NOMO-1 (cell line): ENCODE data around the gene ADAM10.
A peak's percentile ranks its signal among the peaks of the same experiment; 100 is the strongest.

Source experiments
- DNase-seq, 2 experiments: peaks; one replicate each; lab custom pipeline; 2025; ENCODE audit not compliant: unreplicated experiment in 2 of 2; lab: John Stamatoyannopoulos, UW

ADAM10 gene

DNA sequence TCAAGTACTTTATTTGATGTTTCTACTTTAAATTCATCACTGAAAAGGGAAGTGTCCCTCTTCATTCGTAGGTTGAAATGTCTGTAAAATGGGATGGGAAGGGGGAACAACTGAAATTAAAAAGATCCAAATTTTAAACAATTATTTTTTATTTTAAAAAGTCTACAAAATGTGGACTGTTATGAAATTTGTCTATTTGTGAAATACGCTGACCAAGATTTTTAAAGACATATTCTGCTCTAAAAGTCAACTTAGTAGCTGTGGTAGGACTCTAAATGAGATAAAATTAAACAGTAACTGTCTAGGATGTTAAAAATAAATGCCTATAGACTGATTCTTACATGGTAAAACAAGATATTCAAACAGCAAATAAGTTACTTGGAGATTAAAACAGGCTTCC is 67.3 kb downstream of the ADAM10 start:
- no peak for DNase-seq

DNA sequence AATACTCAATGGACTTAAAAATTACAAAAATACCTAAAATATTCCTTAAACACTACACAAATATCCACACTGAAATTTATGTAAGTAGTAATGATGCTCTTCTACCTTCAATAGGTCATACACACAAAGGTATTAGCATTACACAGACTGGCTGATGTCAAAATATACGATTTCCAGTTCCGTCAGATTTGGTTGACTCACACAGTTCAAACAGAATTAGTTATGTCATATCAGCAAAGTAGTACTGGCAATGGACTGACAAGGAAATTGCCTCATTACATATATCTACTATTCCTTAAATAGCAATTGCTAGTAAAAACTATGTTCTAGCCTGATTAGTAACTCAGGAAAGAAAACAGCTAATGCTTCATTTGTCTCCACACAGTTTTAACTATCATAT is 70.8 kb downstream of the ADAM10 start:
- DNase-seq: peak in 1 of 2 experiments; percentile 40

DNA sequence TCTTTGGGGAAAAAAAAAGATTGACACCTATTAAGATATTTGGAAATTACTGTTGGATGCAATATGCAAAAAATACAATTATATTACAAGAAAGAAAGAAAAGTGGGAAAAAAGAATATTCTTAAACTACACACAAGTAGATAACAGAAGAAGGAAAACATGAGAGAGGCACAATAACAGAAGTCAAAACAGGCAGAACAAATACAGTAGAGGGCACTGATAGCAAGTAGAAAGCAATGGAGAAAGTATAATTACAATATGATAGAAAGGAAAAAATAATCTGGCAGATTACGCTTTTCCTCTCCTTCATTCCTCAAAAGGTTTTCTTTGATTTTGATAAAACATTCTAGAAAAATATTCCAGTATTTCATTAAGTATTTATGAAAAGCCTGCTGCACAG is 72.1 kb downstream of the ADAM10 start:
- no peak for DNase-seq

DNA sequence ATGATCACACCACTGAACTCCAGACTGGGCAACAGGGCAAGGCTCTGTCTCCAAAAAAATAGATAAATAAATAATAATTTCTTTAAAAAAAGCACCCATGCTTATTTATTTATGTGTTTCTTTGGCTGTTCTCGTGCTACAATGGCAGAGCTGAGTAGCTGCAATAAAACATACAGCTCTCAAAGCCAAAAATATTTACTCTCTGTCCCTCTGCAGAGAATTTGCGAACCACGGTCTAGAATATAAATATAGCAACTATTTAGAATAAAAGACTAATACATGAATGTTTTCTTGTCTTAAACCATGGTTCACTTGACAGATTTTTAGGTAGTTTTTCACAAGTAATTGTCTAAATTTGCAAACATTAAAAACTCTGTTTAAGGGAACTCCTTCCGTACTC is 72.7 kb downstream of the ADAM10 start:
- no peak for DNase-seq

DNA sequence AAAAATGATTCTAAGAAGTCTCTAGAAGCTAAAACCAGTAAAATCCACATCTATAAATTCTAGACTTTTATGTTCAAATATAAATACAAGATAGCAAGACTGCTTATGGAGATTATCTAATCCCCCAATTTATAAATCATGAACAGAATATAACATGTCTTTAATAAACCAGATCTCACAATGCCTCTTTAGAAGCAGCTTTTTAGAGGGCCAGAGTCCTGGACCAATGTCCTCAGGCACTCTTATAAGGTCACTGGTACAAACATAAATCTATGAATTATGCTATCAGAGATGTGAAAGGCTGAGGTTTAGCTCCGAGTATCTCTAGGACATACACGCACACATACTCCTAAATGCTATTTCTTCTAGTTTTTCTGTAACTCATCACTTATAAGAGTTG is 78.3 kb downstream of the ADAM10 start:
- DNase-seq: no peak

DNA sequence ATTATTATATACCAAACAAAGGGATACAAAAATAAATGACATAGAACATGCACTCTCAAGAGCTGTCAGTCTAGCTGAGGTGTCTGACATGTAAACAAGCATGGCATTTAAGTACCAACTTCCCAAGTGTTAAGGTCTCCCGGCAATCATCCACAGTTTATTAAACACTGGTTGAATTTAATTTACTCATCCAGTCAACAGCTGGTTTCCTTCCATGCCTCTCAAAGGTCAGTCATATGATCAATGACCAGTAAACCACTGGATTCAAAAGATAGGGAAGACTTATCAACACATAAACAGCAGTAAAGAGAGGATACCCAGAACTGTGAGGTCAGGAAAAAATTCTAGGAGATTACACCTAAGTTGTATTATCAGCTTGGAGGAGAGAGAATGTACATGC is 80.4 kb downstream of the ADAM10 start:
- no peak for DNase-seq

DNA sequence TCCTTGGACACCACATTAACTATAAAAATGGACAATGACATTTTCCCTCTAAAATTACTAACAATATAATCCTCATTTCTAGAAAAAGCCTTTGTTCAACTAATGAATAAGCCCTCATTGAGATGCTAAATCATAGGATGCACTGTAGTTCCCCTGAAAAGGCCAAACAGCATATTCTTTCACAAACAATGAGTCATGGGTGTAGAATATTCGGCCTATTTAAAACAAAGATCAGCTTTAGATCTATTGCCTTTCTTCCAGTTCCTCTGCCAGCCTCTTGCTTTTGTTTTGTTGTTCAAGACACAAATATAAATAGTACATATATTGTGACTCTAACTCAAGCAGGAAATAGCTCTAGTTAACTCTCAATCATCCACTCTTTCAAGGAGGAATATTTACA is 82.5 kb downstream of the ADAM10 start:
- DNase-seq: no peak

DNA sequence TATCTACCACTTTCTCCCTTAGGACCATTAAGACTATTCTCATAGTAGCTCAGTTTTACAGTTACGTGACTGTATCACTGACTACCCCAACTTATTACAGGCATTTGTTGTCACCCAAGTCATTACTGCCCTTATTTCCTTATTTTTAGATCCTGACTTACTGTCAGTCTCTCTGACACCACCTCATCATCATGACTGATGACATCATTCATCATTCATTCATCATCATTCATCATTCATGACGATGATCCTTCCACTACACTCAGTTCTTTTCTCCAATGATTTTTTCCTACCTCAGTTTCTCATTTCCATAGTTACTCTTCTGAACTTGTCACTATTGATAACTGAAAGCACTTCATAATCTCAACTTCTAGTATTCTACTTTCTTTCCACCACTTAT is 83.8 kb downstream of the ADAM10 start:
- no peak for DNase-seq

DNA sequence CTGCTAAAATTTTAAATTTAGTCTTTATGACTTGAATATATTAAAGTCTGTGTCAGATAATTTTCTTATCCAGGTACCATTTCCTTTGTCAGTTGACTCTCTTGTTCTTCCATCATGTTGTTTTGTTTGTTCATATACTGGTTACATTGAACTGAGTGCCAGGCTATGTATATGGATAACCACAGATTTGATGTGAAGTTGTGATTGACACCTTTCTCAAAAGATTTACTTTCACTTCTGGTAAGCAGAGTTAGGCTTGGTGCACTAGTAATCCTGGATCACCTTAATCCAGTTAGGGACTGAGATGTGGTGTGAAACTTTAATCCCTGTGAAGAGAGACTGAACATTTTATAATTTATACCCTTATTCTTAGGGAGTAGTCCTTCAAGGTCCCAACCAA is 99.4 kb downstream of the ADAM10 start:
- DNase-seq: no peak

DNA sequence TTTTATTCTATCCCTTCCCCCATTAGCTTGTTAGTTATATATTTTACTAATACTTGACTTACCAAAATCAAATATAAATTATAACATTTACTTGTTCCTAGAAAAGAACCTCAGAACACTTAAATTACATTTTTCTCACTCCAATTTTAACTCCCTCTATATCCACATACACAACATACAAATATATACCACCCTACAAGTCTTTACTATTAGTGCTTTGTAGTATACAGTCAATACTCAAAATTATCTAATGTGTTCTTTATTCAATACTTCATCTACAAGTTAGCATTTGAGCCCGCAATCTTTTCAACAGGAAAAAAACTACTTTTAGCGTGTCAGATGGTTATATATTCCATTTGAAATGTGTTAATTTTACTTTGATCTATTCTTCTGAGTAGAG is 100.3 kb downstream of the ADAM10 start:
- DNase-seq: no peak

DNA sequence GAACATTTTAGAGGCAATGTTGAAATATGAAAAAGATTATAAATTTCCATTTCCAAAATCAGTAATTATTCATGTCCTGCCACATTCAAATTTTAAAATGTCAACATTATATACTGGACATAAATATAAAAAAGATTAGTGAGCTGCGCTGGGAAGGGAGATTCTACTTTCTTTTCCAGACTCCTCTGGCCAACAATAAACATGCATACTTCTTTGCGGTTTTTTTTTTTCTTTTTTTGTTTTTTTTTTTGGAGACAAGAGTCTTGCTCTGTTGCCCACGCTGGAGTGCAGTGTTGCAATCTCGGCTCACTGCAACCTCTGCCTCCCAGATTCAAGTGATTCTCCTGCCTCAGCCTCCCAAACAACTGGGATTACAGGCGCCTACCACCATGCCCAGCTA is 105.5 kb downstream of the ADAM10 start:
- no peak for DNase-seq

DNA sequence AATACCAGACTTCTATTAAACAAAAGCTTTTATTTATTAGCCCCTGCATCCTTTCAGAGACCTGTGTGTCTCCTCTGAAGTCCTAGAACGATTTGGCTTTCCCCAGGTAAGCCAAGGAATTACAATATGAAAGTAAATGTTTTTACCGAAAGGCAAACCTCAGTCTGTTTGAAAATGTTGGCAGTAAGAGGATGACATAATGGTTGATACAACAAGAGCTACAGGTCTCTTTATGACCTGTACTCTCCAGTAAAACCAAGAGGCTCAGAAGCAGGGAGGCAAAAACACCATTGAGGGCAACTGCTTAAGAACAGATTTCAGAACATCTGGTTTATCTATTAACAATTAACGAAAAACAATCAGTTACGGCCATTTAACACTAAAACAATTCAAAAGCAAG is 107.8 kb downstream of the ADAM10 start:
- DNase-seq: no peak

DNA sequence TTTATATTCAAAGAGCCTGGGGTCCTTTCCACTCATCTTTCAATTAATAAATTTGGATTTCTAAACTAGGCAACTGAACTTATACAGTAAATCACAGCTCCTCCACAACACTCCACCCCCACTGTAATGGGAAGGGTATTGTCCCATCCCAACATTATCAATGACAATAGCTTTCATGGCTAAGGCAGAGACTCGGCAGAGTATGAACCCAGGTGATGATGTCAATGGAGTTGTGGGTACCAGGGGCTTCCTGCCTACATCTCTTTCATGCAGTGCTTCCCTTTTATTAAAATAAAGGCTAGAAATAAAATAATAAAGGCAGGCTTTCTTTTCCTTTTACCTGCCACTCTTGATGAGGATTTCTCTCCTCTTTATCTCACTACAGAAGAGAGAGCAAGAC is 109.5 kb downstream of the ADAM10 start:
- no peak for DNase-seq

DNA sequence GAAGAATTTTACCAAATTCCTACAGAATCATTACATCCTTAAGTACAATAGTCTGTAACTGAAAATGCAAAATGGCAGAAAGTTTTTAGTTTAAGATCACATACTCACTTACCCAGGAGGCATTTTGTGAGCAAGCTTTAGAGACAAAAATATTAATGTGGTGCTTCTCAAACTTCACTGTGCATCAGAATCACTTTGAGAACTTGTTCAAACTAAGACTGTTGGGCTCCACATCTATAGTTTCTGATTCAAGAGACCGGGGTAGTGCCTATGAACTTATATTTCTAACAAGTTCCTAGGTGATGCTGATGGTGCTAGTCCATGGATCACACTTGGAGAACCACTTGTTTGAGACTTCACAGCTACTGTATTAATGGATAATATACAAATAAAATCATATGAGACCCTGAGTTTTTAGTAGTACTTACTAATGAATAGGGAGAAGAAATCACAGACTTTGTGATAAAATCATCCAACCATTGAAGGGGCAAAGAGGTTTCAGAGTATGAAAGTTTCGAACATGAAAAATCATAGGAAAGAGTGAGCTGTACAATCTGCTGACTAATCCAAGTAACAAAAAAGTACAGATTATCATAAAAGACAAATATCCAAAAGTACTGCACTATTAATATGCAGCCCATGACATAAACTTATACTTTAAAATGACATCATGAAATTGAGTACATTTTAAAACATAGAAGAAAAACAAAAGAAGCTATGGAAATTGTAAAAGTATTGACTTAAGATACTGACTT is 110.3 kb downstream of the ADAM10 start:
- no peak for DNase-seq

DNA sequence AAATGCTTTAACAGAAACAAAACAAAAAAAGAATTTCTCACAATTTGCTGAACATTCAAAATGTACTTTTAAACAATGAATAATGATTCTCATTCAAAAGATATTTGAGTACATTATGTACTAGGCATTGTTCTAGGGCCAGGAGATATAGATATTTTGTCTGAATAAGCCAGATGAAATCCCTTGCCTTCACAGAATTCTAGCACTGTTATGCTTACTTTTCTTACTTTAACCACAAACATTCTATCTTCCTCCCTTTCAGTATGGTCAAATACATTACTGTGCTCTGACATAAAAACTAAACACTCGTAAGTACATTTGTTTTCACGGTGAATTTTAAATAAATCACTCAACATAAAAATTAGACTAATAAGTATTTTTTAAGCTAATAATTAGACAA is 116.7 kb downstream of the ADAM10 start:
- no peak for DNase-seq

DNA sequence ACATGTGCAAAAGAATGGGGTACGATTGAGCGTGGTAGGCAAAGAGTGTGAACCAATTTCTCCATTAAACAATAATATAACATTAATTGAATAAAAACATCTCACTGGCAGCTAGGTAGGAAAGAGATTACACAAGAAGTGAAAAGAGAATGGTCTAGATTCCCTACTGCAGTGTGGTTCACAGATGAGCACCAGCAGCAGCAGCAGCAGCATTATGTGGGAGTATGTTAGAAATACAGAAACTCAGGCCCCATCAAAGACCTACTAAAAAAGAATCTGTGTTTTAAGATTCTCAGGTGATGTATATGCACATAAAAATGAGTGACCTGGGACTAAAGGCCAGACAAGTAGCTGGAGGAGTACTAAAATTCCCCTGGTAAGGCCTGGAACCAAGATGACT is 118.2 kb downstream of the ADAM10 start:
- no peak for DNase-seq

DNA sequence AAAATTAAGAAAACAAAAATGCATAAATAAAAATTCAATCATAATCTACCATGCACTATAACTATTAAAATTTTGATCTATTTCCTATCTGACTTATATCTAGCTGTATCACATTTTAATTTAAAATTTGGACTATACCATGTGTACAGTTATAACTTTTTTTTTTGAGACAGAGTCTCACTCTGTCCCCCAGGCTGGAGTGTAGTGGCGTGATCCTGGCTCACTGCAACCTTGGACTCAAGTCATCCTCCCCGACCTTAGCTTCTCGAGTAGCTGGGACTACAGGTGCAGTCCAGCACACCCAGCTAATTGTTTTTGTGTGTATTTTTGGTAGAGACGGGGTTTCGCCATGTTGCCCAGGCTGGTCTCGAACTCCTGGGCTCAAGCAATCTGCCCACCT is 119.9 kb downstream of the ADAM10 start:
- no peak for DNase-seq

DNA sequence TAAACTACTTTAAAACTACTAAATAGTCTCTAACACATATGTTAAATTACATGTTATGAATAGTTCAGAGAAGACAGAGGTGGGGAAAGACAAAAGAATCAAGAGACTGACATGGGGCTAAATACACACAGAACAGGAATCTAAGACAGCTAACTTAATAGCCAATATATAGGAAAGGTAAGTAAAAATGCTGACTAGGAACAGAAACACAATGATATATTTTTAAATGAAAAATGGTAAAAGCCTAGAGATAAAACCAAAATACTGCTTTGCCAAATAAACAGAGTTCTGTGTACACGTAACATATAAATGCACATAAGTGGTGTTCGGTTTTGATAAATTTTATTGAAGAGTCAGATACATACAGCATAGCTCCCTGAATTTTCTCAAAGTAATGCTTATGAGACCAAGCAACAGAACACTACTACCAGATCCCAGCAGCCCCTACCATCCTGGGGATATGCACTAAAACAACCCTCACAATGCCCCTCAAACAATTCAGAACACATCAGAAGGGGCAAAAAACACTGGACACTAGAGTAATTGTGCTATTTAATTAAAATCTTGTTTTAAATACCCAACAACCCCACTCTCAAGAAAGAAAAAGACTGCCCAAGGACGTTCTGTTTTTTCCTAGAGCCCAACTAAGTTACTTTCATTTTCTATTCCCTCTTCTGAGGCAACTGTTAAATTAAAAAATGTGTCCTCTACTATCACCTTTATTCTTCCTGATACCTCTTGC is 121.1 kb downstream of the ADAM10 start:
- peak; percentile 13 to 54 for DNase-seq

DNA sequence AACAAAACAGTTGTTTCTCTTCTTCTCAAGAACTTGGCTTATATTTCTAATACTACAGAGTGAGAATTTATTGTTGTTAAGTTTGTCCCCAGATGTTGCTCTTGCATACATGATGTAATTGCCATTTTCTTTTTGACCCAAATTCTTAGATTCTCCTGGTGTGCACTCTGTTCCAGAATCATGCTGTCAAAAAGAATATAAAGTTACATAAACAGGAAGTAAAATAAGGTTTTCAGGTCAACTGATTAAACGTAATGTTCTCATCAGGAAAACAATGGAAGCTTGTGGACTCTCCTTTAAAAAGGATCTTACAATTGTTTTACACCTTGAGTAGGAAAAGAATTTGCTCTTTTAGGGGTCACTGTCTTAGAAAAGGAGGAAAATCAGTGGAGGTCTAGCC is 121.8 kb downstream of the ADAM10 start:
- peak in 1 of 2 experiments; percentile 4 for DNase-seq

DNA sequence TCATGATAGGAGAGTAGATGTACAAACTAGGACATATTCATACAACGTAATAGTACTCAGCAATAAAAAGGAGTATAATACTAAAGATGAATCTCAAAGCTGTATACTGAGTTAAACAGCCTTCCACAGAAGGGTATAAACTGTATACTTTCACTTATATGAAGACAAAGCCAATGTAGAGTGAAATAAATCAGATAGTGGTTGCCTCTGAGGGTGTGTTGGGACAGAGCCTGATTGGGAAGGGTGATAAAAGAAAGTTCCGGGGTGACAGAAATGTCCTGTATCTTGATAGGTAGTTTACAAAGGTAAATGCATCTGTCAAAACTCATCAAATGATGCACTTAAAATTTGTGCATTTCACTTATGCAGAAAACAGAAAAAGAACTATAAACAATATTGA is 122.5 kb downstream of the ADAM10 start:
- DNase-seq: no peak

DNA sequence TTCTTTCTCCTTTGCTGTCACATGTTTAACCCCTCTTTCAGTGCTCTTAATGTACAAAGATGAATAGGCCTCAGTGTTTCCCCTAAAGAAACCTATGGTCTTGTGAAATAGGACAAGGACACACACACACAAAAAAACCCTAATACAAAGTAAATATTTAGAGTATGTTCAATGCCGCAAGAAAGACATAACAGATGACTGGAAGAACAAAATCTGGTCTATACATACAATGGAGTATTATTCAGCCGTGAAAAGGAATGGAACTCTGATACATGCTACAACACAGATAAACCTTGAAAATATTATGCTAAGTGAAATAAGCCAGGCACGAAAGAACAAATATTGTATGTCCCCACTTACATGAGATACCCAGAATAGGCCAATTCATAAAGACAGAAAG is 123.1 kb downstream of the ADAM10 start:
- no peak for DNase-seq

DNA sequence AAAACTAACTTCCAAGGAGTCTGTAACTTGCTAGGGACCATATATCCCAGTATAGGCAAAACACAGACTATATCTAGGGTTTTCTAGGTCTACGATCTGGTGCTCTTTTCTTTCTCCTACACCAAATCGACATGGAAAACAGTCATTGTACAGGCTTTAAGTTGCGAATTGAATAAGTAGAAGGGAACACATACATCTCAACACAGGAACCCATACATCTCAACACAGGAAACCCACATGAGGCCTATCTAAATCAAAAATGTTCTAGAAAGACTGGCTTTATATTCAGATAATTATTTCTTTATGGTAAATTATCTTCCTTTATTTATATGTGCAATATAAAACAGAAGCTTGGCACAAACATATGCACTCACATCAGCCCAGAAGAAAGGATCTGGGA is 126.6 kb downstream of the ADAM10 start:
- DNase-seq: no peak
